HG03342 (cell line): ENCODE data around the gene CIB4.
"Not testable (repeated sequence)": the region's sequence is repeated elsewhere in the genome, so short reads cannot be mapped to it uniquely, and the experiment has no call there.

Experiments
- ATAC-seq: cut with Tn5 transposase; IDR thresholded peaks from one replicate; pipeline ENCODE4 v1.9.1; 2021; ENCODE audit warnings: mild to moderate bottlenecking, moderate library complexity; ENCODE audit not compliant: unreplicated experiment

The CIB4 gene

DNA sequence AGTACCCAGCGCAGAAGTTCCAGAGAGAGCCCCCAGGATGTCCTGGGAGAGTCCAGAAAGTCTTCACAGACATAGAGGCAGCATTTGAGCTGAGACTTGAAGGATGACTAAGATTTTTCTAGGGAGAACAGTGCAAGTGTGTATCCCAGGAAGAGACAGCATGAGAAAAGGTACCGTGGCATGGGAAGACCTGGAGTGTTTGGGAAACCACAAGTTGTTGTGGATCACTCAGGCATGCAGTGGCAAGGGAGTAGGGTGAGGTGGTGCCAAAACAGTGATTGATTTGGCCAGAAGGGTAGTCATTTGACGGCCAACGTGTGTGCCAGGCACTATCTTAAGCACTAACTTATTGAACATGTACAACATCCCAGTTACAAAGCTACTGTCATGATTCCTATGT, 26.9 kb upstream of the CIB4 start:
- no peak for ATAC-seq

DNA sequence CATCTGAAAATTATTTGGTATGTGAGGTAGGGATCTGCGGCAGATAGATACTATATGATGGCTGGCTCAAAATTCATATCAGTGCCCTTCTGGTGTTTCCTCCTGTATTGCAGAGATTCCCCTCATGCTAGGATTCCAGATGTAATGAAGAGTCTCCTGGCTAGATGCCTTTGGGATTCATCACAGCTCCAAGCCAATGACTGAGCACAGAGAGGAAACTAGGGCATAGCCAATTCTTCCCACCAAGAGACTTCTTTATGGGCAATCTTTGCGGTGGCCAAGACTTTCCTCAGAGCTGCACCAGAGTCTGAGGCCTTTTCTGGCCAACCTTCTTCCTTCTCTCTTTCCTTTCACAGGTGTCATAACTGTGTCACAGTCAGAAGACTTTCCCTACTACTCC, 25.5 kb upstream of the CIB4 start:
- ATAC-seq = no peak

DNA sequence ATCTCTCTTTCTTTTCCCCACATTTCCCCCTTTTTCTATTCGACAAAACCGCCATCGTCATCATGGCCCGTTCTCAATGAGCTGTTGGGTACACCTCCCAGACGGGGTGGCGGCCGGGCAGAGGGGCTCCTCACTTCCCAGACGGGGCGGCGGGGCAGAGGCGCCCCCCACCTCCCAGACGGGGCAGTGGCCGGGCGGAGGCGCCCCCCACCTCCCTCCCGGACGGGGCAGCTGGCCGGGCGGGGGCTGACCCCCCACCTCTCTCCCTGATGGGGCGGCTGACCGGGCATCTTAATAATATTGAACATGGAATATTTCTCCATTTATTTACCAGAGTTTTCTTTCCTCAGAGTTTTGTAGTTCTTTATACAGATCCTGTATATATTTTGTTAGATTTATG, 24.1 kb upstream of the CIB4 start:
- not testable (repeated sequence) for ATAC-seq

DNA sequence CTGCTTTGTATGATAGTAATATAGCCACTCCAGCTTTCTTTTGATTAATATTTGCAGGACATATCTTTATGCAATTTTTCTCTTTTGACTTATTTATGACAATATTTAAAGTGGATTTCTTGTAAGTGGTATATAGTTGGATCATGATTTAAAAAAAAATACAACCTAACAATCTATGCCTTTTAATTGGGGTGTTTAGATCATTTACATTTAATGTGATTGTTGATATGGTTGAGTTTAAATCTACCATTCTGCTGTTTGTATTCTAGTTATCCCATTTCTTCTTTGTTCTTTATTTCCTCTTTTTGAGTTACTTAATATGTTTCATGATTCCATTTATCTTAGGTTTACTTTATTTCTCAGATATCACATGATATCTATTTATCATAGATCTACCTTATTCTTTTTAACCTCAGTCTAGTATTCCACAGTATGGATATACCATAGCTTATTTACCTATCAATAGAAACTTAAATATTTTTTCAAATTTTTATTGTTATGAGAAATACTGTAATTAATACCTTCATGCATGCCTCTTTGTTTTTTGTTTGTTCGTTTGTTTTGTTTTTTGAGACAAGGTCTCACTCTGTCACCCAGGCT, 19.3 kb upstream of the CIB4 start:
- no peak for ATAC-seq

DNA sequence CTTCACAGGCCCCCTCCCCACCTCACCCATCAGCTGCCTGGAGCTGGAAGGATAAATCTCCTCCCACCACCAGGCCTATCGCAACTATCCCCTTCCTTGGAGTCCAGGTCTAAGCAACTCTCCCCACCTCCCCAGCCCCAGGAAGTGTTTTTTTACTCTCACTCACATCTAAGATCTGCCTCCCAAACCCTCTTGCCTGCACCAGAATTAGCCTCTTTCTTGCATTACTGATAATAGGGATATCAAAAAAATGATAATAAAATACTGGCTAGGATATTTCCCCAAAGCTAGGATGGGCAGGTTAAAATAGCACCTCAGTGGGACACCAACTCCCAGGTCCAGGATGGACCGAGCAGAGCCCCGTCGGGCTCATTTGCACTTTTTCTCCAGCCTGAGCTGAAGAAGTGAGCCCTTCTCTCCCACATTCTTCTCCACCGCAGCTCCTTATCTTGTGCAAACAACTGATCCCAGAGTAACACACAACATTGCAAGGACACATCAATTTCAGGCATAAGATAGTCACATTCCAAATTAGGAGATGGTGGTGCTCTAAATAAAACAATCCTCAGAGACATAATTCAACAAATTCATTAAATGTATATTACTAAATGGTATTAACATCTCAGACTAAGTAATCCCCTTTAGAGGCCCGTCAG, 17.7 kb upstream of the CIB4 start:
- no peak for ATAC-seq

DNA sequence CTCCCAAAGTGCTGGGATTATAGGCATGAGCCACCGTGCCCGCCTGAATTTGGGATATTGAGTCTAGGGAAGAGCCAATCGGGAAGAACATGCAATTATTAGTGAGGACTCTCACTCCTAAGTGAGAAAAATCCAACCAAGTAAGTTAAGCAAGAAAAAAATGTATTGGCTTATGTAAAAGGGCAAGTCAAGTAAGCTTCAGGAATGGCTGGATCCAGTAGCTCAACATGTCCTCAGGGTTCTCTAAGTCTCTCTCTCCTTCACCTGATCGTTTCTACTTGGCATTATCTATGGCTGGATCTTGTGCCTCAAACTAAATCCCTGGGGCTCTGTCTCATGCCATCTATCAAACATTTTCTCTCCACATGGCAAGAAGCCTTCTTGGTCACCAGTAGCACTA, 16.1 kb upstream of the CIB4 start:
- ATAC-seq = no peak

GRCh38 chr2:26655611-26656195, 14.5 kb upstream of the CIB4 start:
- ATAC-seq = no peak

DNA sequence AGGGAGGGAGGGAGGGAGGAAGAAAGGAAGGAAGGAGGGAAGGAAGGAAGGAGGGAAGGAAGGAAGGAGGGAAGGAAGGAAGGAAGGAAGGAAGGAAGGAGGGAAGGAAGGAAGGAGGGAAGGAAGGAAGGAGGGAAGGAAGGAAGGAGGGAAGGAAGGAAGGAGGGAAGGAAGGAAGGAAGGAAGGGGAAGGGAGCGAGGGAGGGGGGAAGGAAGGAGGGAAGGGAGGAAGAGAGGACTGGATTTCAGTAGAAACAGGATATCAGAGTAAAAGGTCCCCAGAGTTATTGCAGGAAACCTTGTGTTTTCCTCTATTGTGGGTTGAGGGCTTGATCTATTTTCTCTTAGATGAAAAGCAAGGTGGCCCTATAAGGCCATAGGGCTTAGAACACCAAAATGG, 14.0 kb upstream of the CIB4 start:
- ATAC-seq = not testable (repeated sequence)

DNA sequence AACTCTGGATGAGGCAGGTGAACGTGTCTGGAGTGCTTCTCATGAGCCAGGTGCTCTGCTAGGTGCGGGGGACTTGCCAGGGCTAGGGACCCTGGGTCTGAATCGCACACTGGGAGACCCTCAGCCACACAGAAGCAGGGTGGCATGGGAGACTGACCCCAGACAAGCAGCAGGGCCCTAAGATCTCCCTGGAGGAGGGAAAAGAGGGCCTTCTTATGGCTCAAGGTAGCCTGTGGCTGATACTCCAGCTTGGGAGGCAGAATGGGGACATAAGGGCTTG, 12.8 kb upstream of the CIB4 start:
- ATAC-seq = no peak

- ATAC-seq = no peak
Measured at GRCh38 chr2:26653207-26654060, 12.3 kb upstream of the CIB4 start.

DNA sequence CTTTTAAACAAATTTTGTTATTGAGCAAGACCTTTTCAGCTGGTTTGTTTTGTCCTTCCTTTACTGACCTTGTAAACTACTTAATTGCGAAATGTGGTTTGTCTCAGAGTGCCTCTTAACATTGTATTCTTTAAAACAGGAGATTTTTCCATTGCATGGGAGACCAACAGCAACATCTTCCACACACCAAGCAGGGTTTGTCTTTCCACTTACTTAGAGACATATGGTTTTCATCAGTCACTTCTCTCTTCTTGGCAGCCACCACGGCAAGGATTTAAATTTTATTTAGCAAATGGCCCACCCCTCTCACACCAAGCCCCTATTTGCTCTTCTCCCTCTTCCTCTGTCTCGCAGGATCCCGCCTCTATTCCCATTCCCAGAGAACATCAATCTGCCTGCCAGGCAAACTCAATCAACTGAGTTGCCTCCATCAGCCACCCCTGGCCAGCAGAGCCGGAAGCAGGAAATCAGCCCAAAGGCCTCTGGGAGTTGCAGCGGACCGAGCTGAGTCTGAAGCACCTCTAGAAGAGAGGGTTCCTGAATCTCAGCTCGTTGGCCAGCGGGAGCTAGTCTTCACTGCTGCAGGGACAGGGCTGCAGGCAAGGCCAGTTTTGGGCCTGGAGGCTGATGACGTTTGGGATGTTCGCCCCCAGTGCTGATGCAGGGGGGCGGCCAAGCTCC, 11.3 kb upstream of the CIB4 start:
- no peak for ATAC-seq

DNA sequence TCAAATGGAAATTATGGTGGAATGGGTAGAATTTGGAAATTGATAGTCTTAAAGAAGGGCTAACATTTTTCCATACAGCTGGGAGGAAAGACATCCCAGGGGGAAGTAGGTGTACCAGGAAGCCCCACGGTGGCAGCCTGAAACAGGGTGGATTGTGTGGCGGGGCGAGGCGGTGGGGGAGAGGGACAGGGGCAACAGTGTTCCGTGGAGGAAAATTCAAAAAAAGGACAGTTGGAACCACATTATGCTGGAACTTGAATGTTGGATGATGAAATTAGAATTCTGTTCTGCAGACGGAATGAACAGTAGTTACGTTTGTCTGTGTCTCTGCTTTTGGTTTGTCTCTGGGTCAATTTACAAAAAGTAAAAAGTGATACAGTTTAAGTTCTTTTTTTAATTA, 10.6 kb upstream of the CIB4 start:
- no peak for ATAC-seq

- ATAC-seq = no peak
Measured at GRCh38 chr2:26651470-26651771, 10.3 kb upstream of the CIB4 start.

GRCh38 chr2:26650713-26651469, 9.7 kb upstream of the CIB4 start:
- ATAC-seq = no peak

DNA sequence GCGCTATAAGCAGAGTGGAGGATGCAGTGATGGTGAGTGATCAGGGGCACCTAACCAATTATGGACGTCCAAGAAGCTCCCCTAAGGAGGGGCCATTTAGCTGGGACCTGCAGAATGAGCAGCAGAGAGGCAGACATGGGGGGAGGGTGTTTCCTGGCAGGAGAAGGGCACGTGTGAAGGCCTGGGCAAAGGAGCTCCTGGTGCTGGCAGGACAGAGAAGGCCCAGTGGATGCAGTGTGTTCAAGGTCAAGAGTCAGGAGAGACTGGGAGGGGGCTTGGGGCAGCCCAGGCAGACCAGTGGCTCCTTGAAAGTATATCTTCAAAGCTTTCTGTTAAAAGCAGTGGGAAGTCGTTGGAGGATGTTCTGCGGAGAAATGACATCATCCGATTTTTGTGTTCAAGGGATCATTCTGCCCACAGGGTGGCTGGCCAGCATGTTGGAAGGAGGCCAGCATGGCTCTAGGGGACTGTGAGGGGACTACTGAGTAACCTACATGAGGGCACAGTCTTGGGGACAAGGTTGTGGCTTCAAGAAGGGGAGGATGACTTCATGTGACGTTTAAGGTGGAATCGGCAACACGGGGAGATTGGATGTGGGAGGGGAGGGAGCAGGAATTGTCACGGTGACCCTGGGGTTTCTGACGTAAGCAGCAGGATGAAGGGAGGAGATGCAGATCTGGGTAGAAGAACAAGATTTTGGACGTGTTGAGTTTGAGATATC, 9.0 kb upstream of the CIB4 start:
- ATAC-seq = no peak

DNA sequence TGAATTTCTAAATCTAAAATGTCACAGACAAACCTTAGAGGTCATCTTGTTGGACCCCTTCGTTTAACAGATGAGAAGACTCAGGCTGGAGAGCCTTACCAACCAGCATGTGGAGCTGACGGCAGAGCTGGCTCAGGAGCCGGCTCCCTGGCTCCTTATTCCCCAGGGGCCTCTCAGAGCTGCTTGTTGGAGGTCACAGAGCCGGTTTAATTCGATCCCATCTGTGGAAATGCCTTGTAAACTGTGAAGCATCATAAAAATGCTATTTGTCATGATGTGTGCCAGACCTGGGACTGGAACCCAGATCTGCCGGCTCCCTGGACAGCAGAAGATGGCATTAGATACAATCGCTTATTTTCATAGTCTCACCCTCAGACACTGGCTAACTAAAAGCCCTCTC, 8.2 kb upstream of the CIB4 start:
- no peak for ATAC-seq

DNA sequence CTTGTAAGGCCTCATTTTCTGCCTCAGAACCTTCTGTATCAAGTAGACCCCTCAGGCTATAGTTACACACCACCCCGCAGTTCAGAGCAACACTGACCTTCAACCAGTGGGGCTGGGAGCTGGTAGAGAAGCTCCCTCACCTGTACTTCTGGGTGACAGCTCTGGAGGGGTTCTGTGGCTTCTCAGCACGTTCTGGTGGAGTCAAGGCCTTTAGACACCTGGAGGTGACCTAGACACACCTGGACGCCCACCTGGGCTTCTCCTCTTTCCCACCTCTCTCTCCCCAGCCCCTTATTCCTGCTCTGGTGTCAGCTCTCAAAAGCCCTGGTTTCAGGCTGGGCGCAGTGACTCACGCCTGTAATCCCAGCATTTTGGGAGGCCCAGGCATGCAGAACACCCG, 7.3 kb upstream of the CIB4 start:
- ATAC-seq = no peak

GRCh38 chr2:26647981-26648380, 6.8 kb upstream of the CIB4 start:
- no peak for ATAC-seq

DNA sequence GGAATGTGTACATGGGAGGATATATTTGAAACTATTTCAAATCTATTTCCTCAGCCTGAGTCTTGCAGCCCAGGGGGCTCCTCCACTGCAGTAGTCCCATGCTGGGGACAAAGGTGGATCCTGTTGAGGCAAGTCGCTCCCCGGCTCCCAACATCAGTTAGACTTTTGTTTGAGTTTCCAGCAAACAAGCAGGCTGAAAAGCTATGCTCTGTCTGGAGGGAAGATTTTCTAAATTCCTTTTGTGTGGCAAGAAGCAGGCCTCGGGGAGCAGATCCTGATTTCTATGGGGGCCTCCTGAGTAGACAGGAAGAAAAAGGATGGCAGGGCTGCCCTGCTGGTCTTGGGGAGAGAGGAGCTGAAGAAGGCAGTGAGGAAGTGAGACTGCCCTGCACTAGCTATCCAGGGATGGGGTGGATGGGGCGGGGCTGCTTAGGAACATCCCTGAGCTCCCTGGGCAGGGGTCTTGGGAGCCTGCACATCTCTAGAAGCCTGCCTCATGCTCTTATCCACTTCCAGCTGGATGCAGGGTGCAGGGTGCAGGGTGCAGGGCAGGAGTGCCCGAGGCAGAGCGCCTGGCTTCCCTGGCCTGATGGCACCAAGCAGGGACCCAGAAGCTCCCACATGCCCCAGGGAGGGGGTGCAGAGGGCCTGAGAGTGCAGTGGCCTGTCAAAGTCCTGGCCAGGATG, 6.0 kb upstream of the CIB4 start:
- no peak for ATAC-seq

- ATAC-seq = no peak
Measured at GRCh38 chr2:26645762-26646161, 4.6 kb upstream of the CIB4 start.
